Neural crest cell (in vitro differentiated cells): Measurements from ENCODE around the gene DNAH2. TPM values are rescaled to one million over a fixed set of nuclear protein-coding genes. Genes with fewer than 3 reads are reported as not detected.

Experiments used
- DNase-seq: peaks from one replicate; pipeline ENCODE4 v3.0.0; 2021; ENCODE audit warnings: low read depth, mixed read lengths, low spot score
- H3K27ac Mint-ChIP-seq: one replicate; pipeline ENCODE4 v1.8.0; 2021; ENCODE audit warnings: mild to moderate bottlenecking, mixed read lengths; ENCODE audit not compliant: unreplicated experiment
- H3K27me3 Mint-ChIP-seq: 2 replicates; pipeline ENCODE4 v1.8.0; 2021; ENCODE audit warnings: low read depth, mild to moderate bottlenecking, mixed read lengths
- H3K36me3 Mint-ChIP-seq: 2 replicates; pipeline ENCODE4 v1.8.0; 2021; ENCODE audit warnings: low read depth, mild to moderate bottlenecking, mixed read lengths
- H3K4me1 Mint-ChIP-seq: 2 replicates; pipeline ENCODE4 v1.8.0; 2021; ENCODE audit warnings: mixed read lengths
- H3K4me3 Mint-ChIP-seq: one replicate; pipeline ENCODE4 v1.8.0; 2021; ENCODE audit warnings: mild to moderate bottlenecking, mixed read lengths
- H3K9me3 Mint-ChIP-seq: 2 replicates; pipeline ENCODE4 v1.8.0; 2021; ENCODE audit warnings: mixed read lengths
- total RNA-seq: library from RNA; stranded (reverse); gene quantifications from 2 replicates; pipeline ENCODE4 v1.2.1, GENCODE V29; 2021
- TF ChIP-seq, protein P1 (sequence below): fragments of 200-600 bp; sonication (generic); conservative IDR thresholded peaks from 2 replicates; pipeline ENCODE4 v1.5.0; 2021; ENCODE audit warnings: antibody characterized with exemption, mild to moderate bottlenecking

DNAH2 gene
- total RNA-seq, 1 donor from 2014 or later, result 0.16 TPM

DNA sequence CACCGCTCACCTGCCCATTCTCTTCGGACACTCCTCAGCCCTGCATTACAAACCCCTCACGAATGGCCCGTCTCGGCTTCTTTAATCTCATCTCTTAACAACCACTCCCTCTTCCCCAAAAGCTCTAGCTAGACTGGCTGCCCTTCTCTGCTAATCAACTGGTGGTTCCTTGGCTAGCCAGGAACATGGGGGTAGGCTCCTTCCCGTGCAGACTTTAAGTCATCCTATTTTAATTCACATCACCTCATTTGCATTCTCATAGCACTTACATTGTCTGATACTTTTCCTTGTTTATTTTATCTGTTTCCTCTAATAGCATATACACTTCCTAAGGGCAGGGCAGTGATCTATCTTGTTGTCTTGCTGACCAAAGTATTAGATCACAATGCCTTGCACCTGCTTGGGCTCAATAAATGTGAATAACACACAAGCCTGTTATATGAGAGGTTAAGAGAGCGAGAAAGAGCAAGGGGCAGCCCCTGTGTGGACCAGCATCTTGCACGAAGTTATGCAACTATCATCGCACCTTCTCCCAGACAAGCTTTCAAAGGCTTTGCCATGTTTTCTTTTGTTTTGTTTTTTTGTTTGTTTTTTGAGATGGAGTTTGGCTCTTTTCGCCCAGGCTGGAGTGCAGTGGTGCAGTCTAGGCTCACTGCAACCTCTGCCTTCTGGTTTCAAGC, 40.0 kb upstream of the DNAH2 start:
- DNase-seq, result no peak
- H3K36me3 Mint-ChIP-seq, result peaks cover 30% of the 10 kb centered on the region
- no peak overlapping the region for H3K27ac Mint-ChIP-seq
- TF ChIP-seq, protein P1, sequence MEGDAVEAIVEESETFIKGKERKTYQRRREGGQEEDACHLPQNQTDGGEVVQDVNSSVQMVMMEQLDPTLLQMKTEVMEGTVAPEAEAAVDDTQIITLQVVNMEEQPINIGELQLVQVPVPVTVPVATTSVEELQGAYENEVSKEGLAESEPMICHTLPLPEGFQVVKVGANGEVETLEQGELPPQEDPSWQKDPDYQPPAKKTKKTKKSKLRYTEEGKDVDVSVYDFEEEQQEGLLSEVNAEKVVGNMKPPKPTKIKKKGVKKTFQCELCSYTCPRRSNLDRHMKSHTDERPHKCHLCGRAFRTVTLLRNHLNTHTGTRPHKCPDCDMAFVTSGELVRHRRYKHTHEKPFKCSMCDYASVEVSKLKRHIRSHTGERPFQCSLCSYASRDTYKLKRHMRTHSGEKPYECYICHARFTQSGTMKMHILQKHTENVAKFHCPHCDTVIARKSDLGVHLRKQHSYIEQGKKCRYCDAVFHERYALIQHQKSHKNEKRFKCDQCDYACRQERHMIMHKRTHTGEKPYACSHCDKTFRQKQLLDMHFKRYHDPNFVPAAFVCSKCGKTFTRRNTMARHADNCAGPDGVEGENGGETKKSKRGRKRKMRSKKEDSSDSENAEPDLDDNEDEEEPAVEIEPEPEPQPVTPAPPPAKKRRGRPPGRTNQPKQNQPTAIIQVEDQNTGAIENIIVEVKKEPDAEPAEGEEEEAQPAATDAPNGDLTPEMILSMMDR, result no peak
- no peaks in the 10 kb centered on the region for H3K27me3 Mint-ChIP-seq
- peaks cover 2% of the 10 kb centered on the region for H3K9me3 Mint-ChIP-seq
- no peak overlapping the region for H3K4me3 Mint-ChIP-seq
- H3K4me1 Mint-ChIP-seq, result peaks cover 15% of the 10 kb centered on the region

DNA sequence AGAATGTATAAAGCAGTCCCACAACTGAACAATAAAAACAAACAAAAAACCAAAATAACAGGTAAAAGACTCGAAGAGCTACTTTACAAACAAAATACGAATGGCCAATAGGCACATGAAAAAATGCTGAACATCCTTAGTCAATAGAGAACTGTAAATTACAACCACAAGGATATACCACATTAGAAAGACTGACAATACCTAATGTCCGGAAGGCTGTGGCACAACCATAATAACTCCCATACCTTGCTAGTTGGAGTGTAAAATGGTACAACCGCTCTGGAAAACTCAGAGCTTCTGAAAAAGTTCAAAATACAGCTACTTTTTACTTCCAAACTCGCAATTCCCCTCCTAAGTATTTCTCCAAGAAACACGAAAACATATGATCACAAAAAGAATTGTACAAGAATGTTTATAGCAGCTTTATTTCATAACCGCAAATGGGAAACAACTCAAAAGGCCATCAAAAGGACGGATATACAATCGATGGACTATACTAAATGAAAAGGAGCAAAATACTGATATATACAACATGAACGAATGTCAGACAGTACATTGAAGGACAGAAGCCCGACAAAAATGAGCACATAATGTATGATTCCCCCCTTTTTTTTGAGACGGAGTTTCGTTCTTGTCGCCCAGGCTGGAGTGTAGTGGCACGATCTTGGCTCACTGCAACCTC, 32.6 kb upstream of the DNAH2 start:
- TF ChIP-seq, protein P1, result no peak
- Mint-ChIP-seq H3K9me3 (no peaks in the 10 kb centered on the region), H3K27ac (peak overlapping the region; percentile 100), H3K36me3 (no peaks in the 10 kb centered on the region), H3K4me3 (peak overlapping the region; percentile 98), H3K27me3 (no peaks in the 10 kb centered on the region), H3K4me1 (peaks cover 37% of the 10 kb centered on the region)
- DNase-seq, result no peak

DNA sequence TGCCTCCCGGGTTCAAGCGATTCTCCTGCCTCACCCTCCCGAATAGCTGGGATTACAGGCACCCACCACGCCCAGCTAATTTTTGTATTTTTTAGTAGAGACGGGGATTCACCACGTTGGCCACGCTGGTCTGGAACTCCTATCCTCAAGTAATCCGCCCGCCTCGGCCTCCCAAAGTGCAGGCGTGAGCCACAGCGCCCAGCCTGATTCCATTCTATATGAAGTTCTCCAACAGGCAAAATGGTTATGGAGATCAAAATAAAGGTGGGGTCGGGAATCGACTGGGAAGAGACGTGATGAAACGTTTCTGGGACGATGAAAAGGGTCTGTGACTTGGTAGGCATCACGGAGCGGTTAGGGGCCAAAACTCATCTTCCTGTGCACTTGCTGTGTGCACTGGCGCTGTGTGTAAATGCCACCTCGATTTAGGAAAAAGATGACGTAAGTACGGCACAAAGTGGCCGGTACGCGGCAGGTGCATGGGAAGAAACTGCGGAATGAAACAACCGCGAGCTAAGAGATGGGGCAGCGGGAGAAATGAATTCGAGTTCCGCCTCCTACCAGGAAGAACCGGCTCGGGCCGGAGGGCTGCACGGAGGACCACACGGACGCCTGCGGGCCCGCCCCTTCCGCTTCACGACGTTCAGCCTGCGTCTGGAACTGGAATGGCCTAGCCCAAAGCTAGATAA, 31.9 kb upstream of the DNAH2 start:
- peak; percentile 84 for DNase-seq
- TF ChIP-seq, protein P1, result no peak
- Mint-ChIP-seq H3K27ac (peak overlapping the region; percentile 100), H3K36me3 (peaks cover 3% of the 10 kb centered on the region), H3K27me3 (no peaks in the 10 kb centered on the region), H3K4me3 (peak overlapping the region; percentile 98), H3K9me3 (no peaks in the 10 kb centered on the region), H3K4me1 (peaks cover 41% of the 10 kb centered on the region)

DNA sequence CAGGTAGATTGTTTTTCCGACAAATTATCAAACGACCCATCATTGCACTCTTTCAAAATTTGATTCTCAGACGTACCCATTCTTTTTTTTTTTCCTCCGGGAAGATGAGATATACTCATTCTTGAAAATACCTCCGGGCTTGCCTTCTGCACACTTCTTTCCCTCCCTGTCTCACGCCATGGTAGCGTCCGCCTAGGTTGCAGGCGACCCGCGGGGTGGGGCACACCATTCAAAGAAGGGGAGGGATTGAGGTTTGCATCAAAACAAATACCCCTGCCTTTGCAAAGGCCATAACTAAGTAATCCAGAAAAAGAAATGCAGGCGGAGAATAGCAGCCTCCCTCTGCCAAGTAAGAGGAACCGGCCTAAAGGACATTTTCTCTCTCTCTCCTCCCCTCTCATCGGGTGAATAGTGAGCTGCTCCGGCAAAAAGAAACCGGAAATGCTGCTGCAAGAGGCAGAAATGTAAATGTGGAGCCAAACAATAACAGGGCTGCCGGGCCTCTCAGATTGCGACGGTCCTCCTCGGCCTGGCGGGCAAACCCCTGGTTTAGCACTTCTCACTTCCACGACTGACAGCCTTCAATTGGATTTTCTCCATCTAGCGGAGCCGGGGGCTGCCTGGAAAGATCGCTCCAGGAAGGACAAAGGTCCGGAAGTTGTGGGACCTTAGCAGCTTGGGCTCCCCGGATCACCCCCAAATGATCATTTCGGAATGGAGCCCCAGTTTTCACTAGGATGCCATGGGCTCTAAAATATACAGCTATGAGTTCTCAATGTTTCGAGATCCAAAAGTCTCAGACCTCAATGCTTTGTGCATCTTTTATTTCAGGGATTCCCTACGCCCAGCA, 31.1 kb upstream of the DNAH2 start:
- peaks cover 3% of the 10 kb centered on the region for H3K36me3 Mint-ChIP-seq
- H3K27me3 Mint-ChIP-seq, result no peaks in the 10 kb centered on the region
- TF ChIP-seq, protein P1, result no peak
- no peaks in the 10 kb centered on the region for H3K9me3 Mint-ChIP-seq
- peak overlapping the region; percentile 100 for H3K27ac Mint-ChIP-seq
- peak; percentile 76 for DNase-seq
- peaks cover 41% of the 10 kb centered on the region for H3K4me1 Mint-ChIP-seq
- H3K4me3 Mint-ChIP-seq, result peak overlapping the region; percentile 98
